ENCODE data around the gene VAC14. TPM values are rescaled to one million over a fixed set of nuclear protein-coding genes. Genes with fewer than 3 reads are reported as not detected.

VAC14 gene
- total and polyA plus RNA-seq, 8 donors, result 14.9 to 90.6 (median 39.3) TPM

DNA sequence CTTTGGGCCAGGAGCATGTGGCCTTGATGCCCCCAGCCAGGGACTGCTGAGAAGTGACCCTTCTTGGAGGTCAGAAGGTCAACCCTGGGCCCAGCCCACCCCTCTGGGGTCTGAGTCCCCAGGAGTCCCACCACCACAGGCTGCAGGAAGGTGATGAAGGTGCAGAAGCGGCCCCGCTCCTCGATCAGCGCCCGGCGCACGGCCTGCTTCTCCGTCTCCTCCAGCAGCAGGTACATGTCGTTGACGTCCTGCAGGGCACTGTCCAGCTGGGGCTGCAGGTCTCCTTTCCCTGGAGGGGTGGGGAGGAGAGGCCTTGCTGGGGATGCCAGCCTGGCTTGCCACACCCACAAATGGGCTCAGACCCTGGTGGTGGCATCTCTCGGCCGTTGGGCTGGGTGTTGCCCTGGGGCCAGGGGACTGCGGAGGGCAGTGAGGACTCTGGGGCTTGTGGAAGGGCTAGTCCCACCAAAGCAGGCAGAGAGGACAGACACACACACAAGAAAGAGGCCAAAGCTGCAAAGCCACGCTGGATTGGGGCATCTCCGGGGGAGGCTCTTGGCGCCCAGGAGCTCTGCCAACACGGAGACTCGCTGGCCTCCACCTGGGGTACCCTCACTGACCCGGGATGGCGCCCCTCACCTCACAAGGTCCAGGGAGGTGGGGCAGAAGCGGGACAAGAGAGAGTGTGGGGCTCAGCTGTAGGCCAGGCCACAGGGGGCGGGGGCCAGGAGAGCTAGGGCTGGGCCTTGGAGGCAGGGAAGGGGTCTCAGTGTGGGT, 122.6 kb downstream of the VAC14 start:
- Histone ChIP-seq H3K4me1 (peaks cover 31 to 38% (median 35%) of the 10 kb centered on the region in 4 donors), H3K4me3 (no peak overlapping the region), H3K27me3 (no peaks in the 10 kb centered on the region), H3K9me3 (no peaks in the 10 kb centered on the region), H3K36me3 (peaks cover 26 to 66% (median 64%) of the 10 kb centered on the region in 4 donors), H3K27ac (peak overlapping the region in 2 of 5 donors; percentile 24 to 95)
- intact Hi-C loops (cut with DNase I; ENCODE audit: low total_unique reads), result no loop called here
- DNase-seq, result no peak
- 90 to 95% (median 93%) methylated on average over 19 to 22 of the region's 22 CpGs for WGBS, 5 donors
- TF ChIP-seq EP300 (IDR thresholded peaks at IDR 0.05) (no peak), POLR2A (IDR thresholded peaks at IDR 0.05) (no peak), POLR2AphosphoS5 (IDR thresholded peaks at IDR 0.05) (no peak)
- TF ChIP-seq, protein P1, sequence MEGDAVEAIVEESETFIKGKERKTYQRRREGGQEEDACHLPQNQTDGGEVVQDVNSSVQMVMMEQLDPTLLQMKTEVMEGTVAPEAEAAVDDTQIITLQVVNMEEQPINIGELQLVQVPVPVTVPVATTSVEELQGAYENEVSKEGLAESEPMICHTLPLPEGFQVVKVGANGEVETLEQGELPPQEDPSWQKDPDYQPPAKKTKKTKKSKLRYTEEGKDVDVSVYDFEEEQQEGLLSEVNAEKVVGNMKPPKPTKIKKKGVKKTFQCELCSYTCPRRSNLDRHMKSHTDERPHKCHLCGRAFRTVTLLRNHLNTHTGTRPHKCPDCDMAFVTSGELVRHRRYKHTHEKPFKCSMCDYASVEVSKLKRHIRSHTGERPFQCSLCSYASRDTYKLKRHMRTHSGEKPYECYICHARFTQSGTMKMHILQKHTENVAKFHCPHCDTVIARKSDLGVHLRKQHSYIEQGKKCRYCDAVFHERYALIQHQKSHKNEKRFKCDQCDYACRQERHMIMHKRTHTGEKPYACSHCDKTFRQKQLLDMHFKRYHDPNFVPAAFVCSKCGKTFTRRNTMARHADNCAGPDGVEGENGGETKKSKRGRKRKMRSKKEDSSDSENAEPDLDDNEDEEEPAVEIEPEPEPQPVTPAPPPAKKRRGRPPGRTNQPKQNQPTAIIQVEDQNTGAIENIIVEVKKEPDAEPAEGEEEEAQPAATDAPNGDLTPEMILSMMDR (IDR thresholded peaks at IDR 0.05), result no peak

DNA sequence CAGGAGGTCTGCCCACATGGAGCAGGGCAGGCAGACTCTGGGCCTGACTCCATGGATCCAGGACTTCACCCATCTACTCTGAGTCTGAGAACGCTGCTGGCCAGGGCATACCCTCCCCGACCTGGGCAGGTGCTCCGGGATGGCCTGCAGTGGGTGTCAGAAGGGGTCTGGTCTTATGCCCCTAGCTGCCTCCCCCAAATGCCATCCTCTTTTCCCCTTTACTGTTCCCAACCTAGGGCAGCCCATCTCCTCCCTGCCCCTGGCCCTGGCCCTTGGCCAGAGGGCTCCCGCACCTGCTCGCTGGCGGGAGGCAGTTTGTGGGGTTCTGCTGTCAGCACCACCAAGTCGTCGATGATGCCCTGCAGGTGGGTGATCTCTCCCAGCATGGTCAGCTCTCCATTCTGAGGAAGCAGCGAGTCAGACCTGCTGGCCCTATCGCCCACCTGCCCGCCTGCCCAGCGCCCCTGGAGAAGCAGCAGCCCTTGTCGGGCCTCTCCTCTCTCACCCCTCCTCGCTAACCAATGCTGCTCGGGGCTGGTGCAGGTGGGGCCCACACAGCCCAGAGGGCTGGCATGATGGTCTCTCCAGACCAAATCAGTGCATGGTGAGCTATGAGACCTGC, 123.3 kb downstream of the VAC14 start:
- H3K4me3 ChIP-seq, result no peak overlapping the region
- WGBS, 5 donors, result 90 to 96% (median 95%) methylated on average over 12 to 15 of the region's 15 CpGs
- TF ChIP-seq, protein P1 (IDR thresholded peaks at IDR 0.05), result no peak
- TF ChIP-seq EP300 (IDR thresholded peaks at IDR 0.05) (no peak), POLR2A (IDR thresholded peaks at IDR 0.05) (no peak), POLR2AphosphoS5 (IDR thresholded peaks at IDR 0.05) (no peak)
- H3K9me3 ChIP-seq, result no peaks in the 10 kb centered on the region
- peaks cover 24 to 31% (median 28%) of the 10 kb centered on the region in 4 donors for H3K4me1 ChIP-seq
- intact Hi-C loops (cut with DNase I; ENCODE audit: low total_unique reads), result no loop called here
- no peak for DNase-seq
- peaks cover 26 to 73% (median 71%) of the 10 kb centered on the region in 4 donors for H3K36me3 ChIP-seq
- H3K27me3 ChIP-seq, result no peaks in the 10 kb centered on the region
- peak overlapping the region in 1 of 5 donors; percentile 29 for H3K27ac ChIP-seq

DNA sequence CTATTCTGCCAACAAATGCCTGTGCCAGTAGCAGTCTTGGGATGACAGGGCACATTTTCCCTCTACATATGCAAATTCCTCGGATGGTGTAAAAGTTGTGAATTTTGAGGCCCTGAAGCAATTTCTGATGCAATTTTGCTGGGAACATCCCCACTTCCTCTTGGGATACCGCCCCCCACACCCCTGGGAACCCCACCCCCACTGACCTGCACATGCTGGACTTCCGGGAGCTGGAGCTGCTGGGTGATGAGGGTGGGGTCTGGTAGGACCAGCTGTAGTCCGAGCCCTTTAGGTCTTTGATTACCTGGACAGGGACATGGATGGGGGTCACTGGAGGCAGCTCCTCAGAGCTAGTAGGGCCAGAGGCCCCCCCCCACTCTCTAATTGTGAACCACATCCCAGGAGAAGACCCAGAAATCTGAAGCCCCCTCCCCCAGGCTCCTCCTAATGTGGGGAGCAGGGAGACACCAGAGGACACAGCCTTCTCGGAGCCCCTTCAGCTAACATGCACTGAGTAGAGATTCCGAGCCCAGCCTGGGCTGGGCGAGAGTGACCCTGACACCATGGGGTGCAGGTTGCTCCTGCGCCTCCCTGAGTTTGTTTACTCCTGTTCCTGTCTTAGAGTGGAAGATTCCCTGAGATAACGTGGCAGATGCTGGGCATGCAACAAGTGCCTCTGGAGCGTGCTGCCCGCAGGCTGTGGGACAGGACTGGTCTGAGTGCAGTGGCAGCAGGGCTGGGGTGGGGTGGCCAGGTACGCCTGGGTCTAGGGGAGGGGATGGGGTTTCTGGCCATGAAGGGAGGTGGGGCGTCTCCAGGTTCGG, 124.1 kb downstream of the VAC14 start:
- DNase-seq, result no peak
- intact Hi-C loops (cut with DNase I; ENCODE audit: low total_unique reads), result no loop called here
- H3K27me3 ChIP-seq, result no peaks in the 10 kb centered on the region
- H3K9me3 ChIP-seq, result no peaks in the 10 kb centered on the region
- no peak for TF ChIP-seq EP300 (IDR thresholded peaks at IDR 0.05)
- TF ChIP-seq, protein P1 (IDR thresholded peaks at IDR 0.05), result no peak
- TF ChIP-seq POLR2A (IDR thresholded peaks at IDR 0.05), result no peak
- TF ChIP-seq POLR2AphosphoS5 (IDR thresholded peaks at IDR 0.05), result no peak
- peaks cover 17 to 24% (median 21%) of the 10 kb centered on the region in 4 donors for H3K4me1 ChIP-seq
- H3K36me3 ChIP-seq, result peaks cover 26 to 80% (median 78%) of the 10 kb centered on the region in 4 donors
- whole genome bisulfite sequencing, 5 donors, result 84 to 93% (median 91%) methylated on average over 11 to 14 of the region's 14 CpGs
- H3K27ac ChIP-seq, result peak overlapping the region in 2 of 5 donors; percentile 27 to 32
- no peak overlapping the region for H3K4me3 ChIP-seq

All from stomach (tissue), 9 donors.